HG02588 (cell line): Measurements from ENCODE around the gene OLFML3.

Experiments
- ATAC-seq: cut with Tn5 transposase; IDR thresholded peaks from one replicate; pipeline ENCODE4 v1.9.1; 2021; ENCODE audit warnings: mild to moderate bottlenecking, moderate library complexity; ENCODE audit not compliant: unreplicated experiment

OLFML3 gene

DNA sequence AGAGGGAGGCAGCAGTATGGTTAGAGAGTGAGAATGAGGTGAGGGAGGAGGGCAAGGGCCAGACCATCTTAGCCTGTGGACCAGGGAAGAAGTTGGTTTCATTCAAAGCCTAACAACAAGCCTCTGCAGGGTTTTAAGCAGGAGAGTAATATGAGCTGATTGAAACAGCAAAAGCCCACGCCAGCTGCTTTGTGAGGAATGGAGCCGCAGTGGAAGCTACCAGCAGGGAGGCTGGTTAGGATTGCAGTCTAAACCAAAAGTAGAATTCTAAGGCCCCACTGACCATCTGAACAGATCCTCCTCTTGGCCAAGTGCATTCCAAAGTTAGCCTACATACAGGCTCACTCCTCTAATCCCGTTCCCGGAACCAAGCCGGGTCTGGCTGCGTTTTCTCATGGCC is 44.8 kb downstream of the OLFML3 start:
- no peak for ATAC-seq

DNA sequence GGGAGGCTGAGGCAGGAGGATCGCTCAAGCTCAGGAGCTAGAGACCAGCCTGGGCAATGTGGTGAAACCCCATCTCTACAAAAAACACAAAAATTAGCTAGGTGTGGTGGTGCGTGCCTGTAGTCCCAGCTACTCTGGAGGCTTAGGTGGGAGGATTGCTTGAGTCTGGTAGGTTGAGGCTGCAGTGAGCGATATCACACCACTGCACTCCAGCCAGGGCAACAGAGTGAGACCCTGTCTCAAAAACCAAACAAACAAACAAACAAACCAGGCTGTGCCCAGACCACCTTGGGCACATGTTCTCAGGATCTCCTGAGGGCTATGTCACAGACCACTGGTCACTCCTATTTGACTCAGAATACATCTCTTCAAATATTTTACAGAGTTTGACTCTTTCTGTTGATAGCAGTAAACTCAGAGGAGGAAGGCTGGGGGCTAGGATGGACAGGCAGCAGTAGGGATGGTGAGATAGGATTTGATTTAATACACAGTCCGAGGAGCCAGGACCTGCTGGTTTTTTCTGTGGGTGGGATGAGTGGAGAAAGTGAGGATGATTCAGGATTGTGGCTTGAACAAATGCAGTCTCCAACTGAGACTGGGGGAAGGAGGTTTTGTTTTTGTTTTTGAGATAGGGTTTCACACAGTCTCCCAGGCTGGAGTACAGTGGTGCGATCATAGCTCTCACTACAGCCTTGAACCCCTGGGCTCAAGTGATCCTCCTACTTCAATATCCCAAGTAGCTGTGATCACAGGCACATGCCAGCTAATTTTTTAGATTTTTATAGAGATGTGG is 46.5 kb downstream of the OLFML3 start:
- no peak for ATAC-seq

DNA sequence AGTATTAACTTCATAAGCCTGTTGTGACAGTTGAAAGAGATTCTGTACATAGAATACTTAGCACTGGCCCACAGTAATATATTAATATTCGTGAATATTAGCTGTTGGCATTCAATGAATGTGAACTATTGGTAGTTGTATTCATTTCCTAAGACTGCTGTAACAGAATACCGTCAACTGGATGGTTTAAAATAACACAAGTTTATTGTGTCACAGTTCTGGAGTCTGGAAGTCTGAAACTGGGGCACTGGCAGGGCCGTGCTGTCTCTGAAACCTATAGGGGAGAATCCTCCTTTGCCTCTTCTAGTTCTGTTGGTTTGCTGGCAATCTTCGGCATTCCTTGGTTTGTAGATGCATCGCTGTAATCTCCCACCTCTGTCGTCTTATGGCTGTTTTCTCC is 47.5 kb downstream of the OLFML3 start:
- ATAC-seq: no peak
